ENCODE measurements around the gene CNGA2.

GRCh38 chrX:151776181-151776731 lies 41.7 kb downstream of the CNGA2 start:
- TF ChIP-seq GABPA (IDR thresholded peaks at IDR 0.05; ENCODE audit: low read depth) (no peak), ZZZ3 (IDR thresholded peaks at IDR 0.05; ENCODE audit: control insufficient read depth, insufficient read length, low read depth) (no peak), FOXK2 (IDR thresholded peaks at IDR 0.05) (no peak), CHD2 (IDR thresholded peaks at IDR 0.05; ENCODE audit: borderline replicate concordance, low read depth, low read length) (no peak), CBX5 (IDR thresholded peaks at IDR 0.05; ENCODE audit: low read depth) (no peak), BACH1 (IDR thresholded peaks at IDR 0.05; ENCODE audit: borderline replicate concordance) (no peak), CTCF (IDR thresholded peaks at IDR 0.05 in 2 of 3, conservative IDR thresholded peaks at IDR 0.05 in 1 of 3; ENCODE audit: control insufficient read depth in 2 of 3, extremely low read depth in 1 of 3, insufficient read depth in 1 of 3, low read depth in 3 of 3, low read length in 3 of 3) (no peak), MXI1 (IDR thresholded peaks at IDR 0.05; ENCODE audit: low read depth, low read length) (no peak), FOXM1 (IDR thresholded peaks at IDR 0.05; ENCODE audit: low read depth, low read length) (no peak), USF2 (IDR thresholded peaks at IDR 0.05; ENCODE audit: borderline replicate concordance, low read depth, low read length) (no peak), RCOR1 (conservative IDR thresholded peaks at IDR 0.05; ENCODE audit: low read depth, low read length) (no peak)
- TF ChIP-seq, protein P1, sequence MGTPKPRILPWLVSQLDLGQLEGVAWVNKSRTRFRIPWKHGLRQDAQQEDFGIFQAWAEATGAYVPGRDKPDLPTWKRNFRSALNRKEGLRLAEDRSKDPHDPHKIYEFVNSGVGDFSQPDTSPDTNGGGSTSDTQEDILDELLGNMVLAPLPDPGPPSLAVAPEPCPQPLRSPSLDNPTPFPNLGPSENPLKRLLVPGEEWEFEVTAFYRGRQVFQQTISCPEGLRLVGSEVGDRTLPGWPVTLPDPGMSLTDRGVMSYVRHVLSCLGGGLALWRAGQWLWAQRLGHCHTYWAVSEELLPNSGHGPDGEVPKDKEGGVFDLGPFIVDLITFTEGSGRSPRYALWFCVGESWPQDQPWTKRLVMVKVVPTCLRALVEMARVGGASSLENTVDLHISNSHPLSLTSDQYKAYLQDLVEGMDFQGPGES (IDR thresholded peaks at IDR 0.05) = no peak

All from GM12878 (cell line).